IMR-90 (cell line): ENCODE results near the gene CFAP45. TPM values are rescaled to one million over a fixed set of nuclear protein-coding genes. Genes with fewer than 3 reads are reported as not detected.

ENCODE experiments used
- ATAC-seq: fragments of 200-7000 bp; cut with Tn5 transposase; 2 replicates; pipeline ENCODE4 v1.9.1; 2020; ENCODE audit warnings: low read depth, mild to moderate bottlenecking, moderate library complexity
- BruUV-seq: library from RNA; stranded (reverse); fragments of 400-500 nt; replicated peaks from 2 replicates; lab custom pipeline; 2021; lab: Mats Ljungman, UMichigan
- CTCF ChIA-PET: fragments of 300-600 bp; formaldehyde crosslinking; extraction: SDS; loops from one replicate; lab custom pipeline; 2021; ENCODE audit warnings: antibody characterized with exemption; lab: Yijun Ruan, JAX
- POLR2A ChIA-PET: fragments of 300-600 bp; sonication (Branson Sonifier 250); formaldehyde crosslinking; loops from one replicate; lab custom pipeline; 2022; ENCODE audit warnings: antibody characterized with exemption; ENCODE audit not compliant: unreplicated experiment; lab: Charles Lee
- DNase-seq: peaks from one replicate; pipeline ENCODE4 v3.0.0; 2013
- H2AFZ ChIP-seq: replicated peaks from 2 replicates; pipeline ENCODE3; 2013; ENCODE audit warnings: low read length, mild to moderate bottlenecking; ENCODE audit not compliant: poor library complexity
- H2AK5ac ChIP-seq: 2 replicates; pipeline ENCODE4 v1.6.1; 2013; ENCODE audit warnings: low read depth, low read length, inconsistent platforms
- H2AK9ac ChIP-seq: replicated peaks from 2 replicates; pipeline ENCODE3; 2013; ENCODE audit warnings: mild to moderate bottlenecking, low read depth, low read length, moderate library complexity; ENCODE audit not compliant: poor library complexity
- H2BK120ac ChIP-seq: 2 replicates; pipeline ENCODE4 v1.6.1; 2013; ENCODE audit warnings: low read depth, low read length, inconsistent platforms
- H2BK15ac ChIP-seq: 3 replicates; pipeline ENCODE4 v1.6.1; 2013; ENCODE audit warnings: low read depth, low read length, inconsistent platforms
- H2BK20ac ChIP-seq: 2 replicates; pipeline ENCODE4 v1.6.1; 2013; ENCODE audit warnings: low read depth, mild to moderate bottlenecking, inconsistent platforms, low read length, moderate library complexity
- H2BK5ac ChIP-seq: 2 replicates; pipeline ENCODE4 v1.6.1; 2013; ENCODE audit warnings: mild to moderate bottlenecking, low read depth, low read length, inconsistent platforms; ENCODE audit not compliant: poor library complexity, severe bottlenecking
- H3K14ac ChIP-seq: replicated peaks from 2 replicates; pipeline ENCODE4 v1.6.1; 2013; ENCODE audit warnings: low read depth, low read length, inconsistent platforms
- H3K18ac ChIP-seq: 2 replicates; pipeline ENCODE4 v1.6.1; 2013; ENCODE audit warnings: low read depth, low read length, control low read depth
- H3K23ac ChIP-seq: 2 replicates; pipeline ENCODE4 v1.6.1; 2013; ENCODE audit warnings: low read depth, low read length, inconsistent platforms
- H3K27ac ChIP-seq: 2 replicates; pipeline ENCODE4 v1.5.1; 2013; ENCODE audit warnings: mild to moderate bottlenecking, control low read depth, low read length; ENCODE audit not compliant: insufficient read depth
- H3K27me3 ChIP-seq: 2 replicates; pipeline ENCODE4 v1.6.1; 2013; ENCODE audit warnings: low read length; ENCODE audit not compliant: control insufficient read depth, insufficient read depth
- H3K36me3 ChIP-seq: 2 replicates; pipeline ENCODE4 v1.6.1; 2013; ENCODE audit warnings: low read length, mixed read lengths; ENCODE audit not compliant: control insufficient read depth, insufficient read depth
- H3K4ac ChIP-seq: 2 replicates; pipeline ENCODE4 v1.6.1; 2013; ENCODE audit warnings: low read depth, low read length, inconsistent platforms
- H3K4me1 ChIP-seq: 2 replicates; pipeline ENCODE4 v1.6.1; 2013; ENCODE audit warnings: low read length, mixed read lengths; ENCODE audit not compliant: control insufficient read depth, insufficient read depth
- H3K4me2 ChIP-seq: 2 replicates; pipeline ENCODE4 v1.6.1; 2013; ENCODE audit warnings: low read depth, mild to moderate bottlenecking, control low read depth, low read length, moderate library complexity
- H3K4me3 ChIP-seq: 2 replicates; pipeline ENCODE4 v1.5.1; 2013; ENCODE audit warnings: low read depth, mild to moderate bottlenecking, control low read depth, low read length, moderate library complexity; ENCODE audit not compliant: insufficient read depth
- H3K56ac ChIP-seq: 2 replicates; pipeline ENCODE4 v1.6.1; 2013; ENCODE audit warnings: low read length, inconsistent platforms; ENCODE audit not compliant: insufficient read depth; ENCODE audit errors: extremely low read depth
- H3K79me1 ChIP-seq, 2 experiments: 2 replicates each; pipeline ENCODE4 v1.6.1; 2013; ENCODE audit warnings: low read length in 2 of 2, inconsistent platforms in 1 of 2, low read depth in 1 of 2
- H3K9ac ChIP-seq: 2 replicates; pipeline ENCODE4 v1.6.1; 2013; ENCODE audit warnings: low read depth, low read length, control low read depth
- H3K9me1 ChIP-seq: 2 replicates; pipeline ENCODE4 v1.6.1; 2013; ENCODE audit warnings: low read length, inconsistent platforms; ENCODE audit not compliant: insufficient read depth
- H3K9me3 ChIP-seq: 2 replicates; pipeline ENCODE4 v1.6.1; 2013; ENCODE audit warnings: low read length; ENCODE audit not compliant: control insufficient read depth, insufficient read depth
- H4K20me1 ChIP-seq: 2 replicates; pipeline ENCODE4 v1.6.1; 2013; ENCODE audit warnings: low read length, inconsistent platforms; ENCODE audit not compliant: insufficient read depth
- H4K5ac ChIP-seq: 2 replicates; pipeline ENCODE4 v1.6.1; 2013; ENCODE audit warnings: mild to moderate bottlenecking, low read depth, low read length, control low read depth
- H4K8ac ChIP-seq, 2 experiments: 2 replicates each; pipeline ENCODE4 v1.6.1; 2013; ENCODE audit warnings: low read depth in 2 of 2, low read length in 2 of 2, control low read depth in 1 of 2, inconsistent platforms in 1 of 2
- H4K91ac ChIP-seq: 2 replicates; pipeline ENCODE4 v1.6.1; 2013; ENCODE audit warnings: low read depth, low read length, inconsistent platforms; ENCODE audit not compliant: insufficient read depth
- BHLHE40 ChIP-seq: fragments of 150-350 bp; IDR thresholded peaks from 2 replicates; pipeline ENCODE4 v1.6.1; 2016; ENCODE audit warnings: mild to moderate bottlenecking, low read depth, low read length
- CEBPB ChIP-seq: IDR thresholded peaks from 2 replicates; pipeline ENCODE4 v1.6.1; 2012; ENCODE audit warnings: low read depth, low read length, improper control_type of control experiment
- CHD1 ChIP-seq: IDR thresholded peaks from 2 replicates; pipeline ENCODE4 v1.6.1; 2012; ENCODE audit warnings: low read depth, low read length, improper control_type of control experiment
- CTCF ChIP-seq: conservative IDR thresholded peaks from 2 replicates; pipeline ENCODE4 v1.5.1; 2012; ENCODE audit warnings: mild to moderate bottlenecking, low read depth, low read length, improper control_type of control experiment
- ELK1 ChIP-seq: fragments of 150-350 bp; IDR thresholded peaks from 2 replicates; pipeline ENCODE4 v1.6.1; 2016; ENCODE audit warnings: low read depth, mild to moderate bottlenecking, low read length, moderate library complexity, borderline replicate concordance
- FOS ChIP-seq: fragments of 150-350 bp; IDR thresholded peaks from 2 replicates; pipeline ENCODE4 v1.6.1; 2016; ENCODE audit warnings: low read depth, low read length
- MAFK ChIP-seq: IDR thresholded peaks from 2 replicates; pipeline ENCODE4 v1.6.1; 2012; ENCODE audit warnings: low read depth, low read length, improper control_type of control experiment
- MAZ ChIP-seq: IDR thresholded peaks from 2 replicates; pipeline ENCODE4 v1.6.1; 2012; ENCODE audit warnings: low read depth, mild to moderate bottlenecking, low read length, improper control_type of control experiment, moderate library complexity, borderline replicate concordance
- MXI1 ChIP-seq: IDR thresholded peaks from 2 replicates; pipeline ENCODE4 v1.6.1; 2012; ENCODE audit warnings: low read depth, mild to moderate bottlenecking, low read length, moderate library complexity, borderline replicate concordance
- NFE2L2 ChIP-seq: fragments of 150-350 bp; IDR thresholded peaks from 2 replicates; pipeline ENCODE4 v1.6.1; 2016; ENCODE audit warnings: low read depth, mild to moderate bottlenecking, low read length
- POLR2A ChIP-seq: IDR thresholded peaks from 2 replicates; pipeline ENCODE4 v1.6.1; 2012; ENCODE audit warnings: mild to moderate bottlenecking, low read depth, low read length
- RAD21 ChIP-seq: IDR thresholded peaks from 2 replicates; pipeline ENCODE4 v1.6.1; 2012; ENCODE audit warnings: low read length, improper control_type of control experiment
- RCOR1 ChIP-seq: IDR thresholded peaks from 2 replicates; pipeline ENCODE4 v1.6.1; 2012; ENCODE audit warnings: mild to moderate bottlenecking, low read length, improper control_type of control experiment; ENCODE audit not compliant: insufficient replicate concordance
- RFX5 ChIP-seq: IDR thresholded peaks from 2 replicates; pipeline ENCODE4 v1.8.0; 2012; ENCODE audit warnings: low read depth, mild to moderate bottlenecking, low read length, moderate library complexity
- SMC3 ChIP-seq: fragments of 150-350 bp; IDR thresholded peaks from 2 replicates; pipeline ENCODE4 v1.6.1; 2016; ENCODE audit warnings: low read depth, mild to moderate bottlenecking, antibody characterized with exemption, low read length, moderate library complexity
- WGBS, 2 experiments: methylation state at CpG; one replicate each; pipeline versions ENCODE4 v1.1.5 to v1.1.7; 2013; ENCODE audit warnings: missing lambda C conversion rate in 2 of 2; ENCODE audit not compliant: insufficient read length in 1 of 2; ENCODE audit errors: extremely low coverage in 2 of 2; 5-methylcytosine and 5-hydroxymethylcytosine counted together
- dilution Hi-C: fragments of 300-500 bp; cut with HindIII; formaldehyde crosslinking; loops from one replicate; pipeline ENCODE4 v1.14.3; 2018; ENCODE audit warnings: low sequenced_read_pairs; ENCODE audit not compliant: unreplicated experiment
- in situ Hi-C: fragments of 300-500 bp; cut with MboI; formaldehyde crosslinking; loops from 3 replicates; pipeline ENCODE4 v1.14.3; 2019; ENCODE audit warnings: low sequenced_read_pairs, inconsistent platforms, mixed read lengths
- intact Hi-C: fragments of 100-400 bp; cut with micrococcal nuclease; formaldehyde crosslinking; loops from 2 replicates; pipeline ENCODE4 v1.10.0; 2022
- polyA plus RNA-seq, 3 experiments: library from polyadenylated mRNA; depleted of rRNA; stranded (reverse); fragments of >200 nt; gene quantifications; 2 replicates each; pipeline ENCODE4 v1.2.3, GENCODE V29; 2012; ENCODE audit warnings: low replicate concordance in 1 of 3
- total RNA-seq: library from RNA; depleted of rRNA; stranded (reverse); fragments of >200 nt; gene quantifications from 2 replicates; pipeline ENCODE4 v1.2.3, GENCODE V29; 2012
- TF ChIP-seq, protein P1 (sequence below): fragments of 150-350 bp; IDR thresholded peaks from 2 replicates; pipeline ENCODE4 v1.6.1; 2017; ENCODE audit warnings: mild to moderate bottlenecking, antibody characterized with exemption, low read length, low read depth

Gene CFAP45
- total and polyA plus RNA-seq, 2 of the 4 experiments (the other 2 are of a cell fraction): 0.51 to 0.72 TPM

GRCh38 chr1:159868766-159869165 is 31.2 kb downstream of the CFAP45 start:
- Histone ChIP-seq H3K4me3 (no peak overlapping the region), H4K91ac (no peak overlapping the region; the same call in 1 of the 2 replicates), H2BK5ac (no peak overlapping the region), H3K4me2 (no peak overlapping the region), H3K79me1 (no peaks in the 10 kb centered on the region), H3K36me3 (no peaks in the 10 kb centered on the region), H3K4me1 (peaks cover 8% of the 10 kb centered on the region), H2AFZ (no peak overlapping the region), H2AK5ac (0 out of 2 replicates have a peak overlapping the region, but pooled peaks have one; percentile 0), H4K5ac (no peak overlapping the region), H2AK9ac (peak overlapping the region; percentile 92), H3K27me3 (no peaks in the 10 kb centered on the region), H2BK120ac (no peak overlapping the region), H3K9ac (no peak overlapping the region), H3K4ac (peak overlapping the region; percentile 8; the same call in 1 of the 2 replicates), H2BK20ac (no peak overlapping the region), H4K8ac (no peak overlapping the region), H2BK15ac (no peak overlapping the region; the same call in 2 of the 3 replicates), H3K56ac (no peak overlapping the region), H3K18ac (peak overlapping the region; percentile 11; the same call in 1 of the 2 replicates), H4K20me1 (no peaks in the 10 kb centered on the region), H3K14ac (no peak overlapping the region), H3K27ac (no peak overlapping the region), H3K23ac (no peak overlapping the region), H3K9me1 (no peaks in the 10 kb centered on the region), H3K9me3 (no peaks in the 10 kb centered on the region)
- no peak for DNase-seq
- WGBS, 2 experiments: no CpG with 5 or more reads among the region's 3 CpGs
- ChIA-PET CTCF (no interaction called here), POLR2A (no interaction called here)
- TF ChIP-seq NFE2L2: no peak
- TF ChIP-seq CHD1: no peak
- no peak for TF ChIP-seq MXI1
- no peak for TF ChIP-seq POLR2A
- TF ChIP-seq, protein P1, sequence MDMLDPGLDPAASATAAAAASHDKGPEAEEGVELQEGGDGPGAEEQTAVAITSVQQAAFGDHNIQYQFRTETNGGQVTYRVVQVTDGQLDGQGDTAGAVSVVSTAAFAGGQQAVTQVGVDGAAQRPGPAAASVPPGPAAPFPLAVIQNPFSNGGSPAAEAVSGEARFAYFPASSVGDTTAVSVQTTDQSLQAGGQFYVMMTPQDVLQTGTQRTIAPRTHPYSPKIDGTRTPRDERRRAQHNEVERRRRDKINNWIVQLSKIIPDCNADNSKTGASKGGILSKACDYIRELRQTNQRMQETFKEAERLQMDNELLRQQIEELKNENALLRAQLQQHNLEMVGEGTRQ: no peak
- TF ChIP-seq CEBPB: no peak
- TF ChIP-seq RFX5: no peak
- no peak for TF ChIP-seq ELK1
- no peak for TF ChIP-seq MAFK
- TF ChIP-seq FOS: no peak
- TF ChIP-seq RAD21: no peak
- TF ChIP-seq BHLHE40: no peak
- TF ChIP-seq SMC3: no peak
- TF ChIP-seq CTCF: no peak
- no peak for TF ChIP-seq MAZ
- TF ChIP-seq RCOR1: no peak
- peak; percentile 32 for ATAC-seq
- no TSS peak for BruUV-seq
- intact Hi-C loops (no loop called here), dilution Hi-C loops (no loop called here), in situ Hi-C loops (no loop called here)
